GM19239 (cell line): Measurements from ENCODE around the gene PRDM16.

ENCODE experiments used
- DNase-seq: peaks from one replicate; pipeline ENCODE4 v3.0.0; 2011; ENCODE audit warnings: low spot score; ENCODE audit not compliant: insufficient read length
- FAIRE-seq: peaks from 2 replicates; lab custom pipeline; 2011; peaks lifted over from hg19 to GRCh38; lab: Jason Lieb, UNC

The PRDM16 gene

DNA sequence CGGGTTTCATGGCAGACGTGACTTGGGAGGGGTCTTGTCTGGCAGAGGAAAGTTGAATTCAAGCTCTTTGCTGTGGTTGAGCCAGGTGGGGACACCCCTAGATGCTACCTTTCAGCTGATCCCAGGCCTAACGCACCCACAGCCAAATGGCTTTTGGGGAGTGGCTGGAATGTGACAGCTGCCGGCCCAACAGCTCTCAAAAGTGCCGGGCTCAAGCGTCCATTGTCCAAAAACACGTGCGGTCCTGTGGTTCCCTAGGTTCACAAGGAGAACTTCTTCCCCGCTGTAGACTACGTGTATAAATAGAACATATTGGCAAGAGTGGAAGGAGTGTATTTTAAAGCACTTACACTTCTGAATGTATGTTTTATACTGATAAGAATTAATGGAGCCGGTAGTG is 298.4 kb downstream of the PRDM16 start:
- DNase-seq (no peak), FAIRE-seq (no peak)

DNA sequence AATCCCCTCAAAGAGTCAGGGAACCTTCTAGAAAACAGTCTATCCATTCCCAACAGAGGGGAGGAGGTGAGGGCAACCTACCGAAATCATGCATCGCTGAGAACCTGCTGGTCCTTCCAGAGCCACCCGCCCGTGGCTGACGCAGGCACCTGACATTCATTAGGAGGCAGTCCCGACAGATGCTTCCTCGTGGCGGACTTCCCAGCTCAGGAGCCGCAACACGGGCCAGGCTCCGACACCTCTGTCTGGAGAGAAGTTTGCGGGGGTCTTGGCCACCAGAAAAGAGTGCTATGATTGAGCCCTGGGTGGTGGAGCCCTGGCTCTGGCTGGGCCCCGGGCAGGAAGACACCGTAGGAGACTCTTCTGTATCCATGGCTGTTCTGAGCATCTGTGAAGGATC is 299.1 kb downstream of the PRDM16 start:
- DNase-seq (no peak), FAIRE-seq (no peak)

DNA sequence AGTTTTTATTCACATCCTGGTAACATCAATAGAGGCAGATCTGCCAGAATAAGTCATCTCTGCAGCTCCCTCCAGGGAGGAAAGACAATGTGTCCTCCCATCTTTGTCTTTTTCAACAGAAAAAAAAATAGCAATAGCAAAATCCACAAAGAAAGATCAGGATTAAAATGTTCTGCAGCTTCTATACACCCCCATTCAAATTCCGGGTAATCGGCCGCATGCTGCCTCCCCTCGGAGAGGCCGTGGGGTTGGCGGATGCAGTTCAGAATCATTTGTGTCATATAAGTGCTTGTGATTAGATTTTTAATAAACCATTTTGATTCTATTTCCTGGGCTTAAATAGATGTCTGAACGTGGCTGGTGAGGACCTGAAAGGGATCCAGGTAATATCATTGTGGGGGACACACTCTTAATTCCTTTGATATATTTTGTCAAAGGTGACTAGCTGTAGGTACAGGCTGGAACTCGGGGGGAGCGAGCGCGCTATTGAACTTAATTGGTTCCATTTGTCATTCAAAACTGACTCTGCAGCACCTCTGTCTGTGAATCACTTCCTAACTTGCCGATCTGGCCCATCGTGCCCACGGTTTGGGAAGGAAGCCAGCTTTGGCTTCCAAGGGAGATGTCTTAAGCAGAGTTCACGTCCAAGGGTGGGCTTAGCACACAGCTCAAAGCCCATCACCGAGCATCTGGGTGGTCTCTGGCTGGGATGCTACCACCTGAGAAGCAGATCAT is 299.9 kb downstream of the PRDM16 start:
- FAIRE-seq (no peak), DNase-seq (no peak)

DNA sequence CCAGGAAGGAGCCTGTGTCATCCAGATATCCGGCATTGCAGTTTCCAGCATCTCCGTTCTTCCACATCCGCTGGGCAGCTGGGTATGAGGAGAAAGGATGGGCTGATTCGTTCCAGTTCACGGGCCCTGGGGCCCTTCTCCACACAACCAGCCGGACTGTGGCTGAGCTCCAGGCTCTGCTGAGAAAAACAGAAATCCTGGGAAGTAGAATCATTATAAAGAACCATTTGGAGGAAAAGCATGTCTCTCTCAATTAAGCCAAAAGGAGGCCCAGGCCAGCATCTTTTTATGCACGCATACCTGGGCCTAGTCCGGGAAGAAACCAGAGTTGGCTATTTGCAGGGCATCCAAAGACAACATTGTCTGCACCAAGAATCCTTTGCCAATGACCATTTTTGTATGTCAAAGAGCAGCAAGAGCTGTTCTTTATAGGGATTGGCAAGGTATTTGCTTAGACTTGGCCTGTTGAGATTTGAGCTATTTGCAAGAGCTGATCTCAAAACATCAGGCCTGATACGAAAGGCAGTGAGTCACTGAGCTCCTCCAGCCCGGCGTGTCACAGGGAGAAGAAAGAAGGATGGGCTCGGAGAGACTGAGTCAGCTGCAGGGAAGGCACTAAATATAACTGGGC is 300.6 kb downstream of the PRDM16 start:
- DNase-seq (no peak), FAIRE-seq (no peak)

DNA sequence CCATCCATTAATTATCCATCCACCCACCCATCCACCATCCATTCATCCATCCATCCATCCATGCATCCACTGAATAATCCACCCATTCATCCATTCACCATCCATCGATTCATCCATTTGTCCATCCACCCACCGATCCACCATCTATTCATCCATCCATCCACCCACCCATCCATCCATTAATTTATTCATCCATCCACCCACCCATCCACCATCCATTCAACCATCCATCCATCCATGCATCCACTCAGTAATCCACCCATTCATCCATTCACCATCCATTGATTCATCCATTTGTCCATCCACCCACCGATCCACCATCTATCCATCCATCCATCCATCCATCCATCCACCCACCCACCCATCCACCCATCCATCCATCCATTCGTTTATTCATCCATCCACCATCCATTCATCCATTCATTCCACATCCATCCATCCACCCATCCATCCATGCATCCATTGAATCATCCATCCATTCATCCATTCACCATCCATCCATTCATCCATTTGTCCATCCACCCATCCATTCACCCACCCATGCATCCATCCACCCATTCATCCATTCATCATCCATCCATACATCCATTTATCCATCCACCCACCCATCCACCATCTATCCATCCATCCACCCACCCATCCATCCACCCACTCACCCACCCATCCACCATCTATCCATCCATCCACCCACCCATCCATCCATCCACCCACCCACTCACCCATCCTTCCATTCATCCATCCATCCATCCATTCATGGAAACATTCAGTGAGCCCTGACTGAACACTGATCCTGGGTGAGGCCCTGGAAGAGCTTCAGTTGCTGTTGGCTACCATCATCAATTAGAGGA is 302.1 kb downstream of the PRDM16 start:
- DNase-seq = no peak
- no peak for FAIRE-seq

DNA sequence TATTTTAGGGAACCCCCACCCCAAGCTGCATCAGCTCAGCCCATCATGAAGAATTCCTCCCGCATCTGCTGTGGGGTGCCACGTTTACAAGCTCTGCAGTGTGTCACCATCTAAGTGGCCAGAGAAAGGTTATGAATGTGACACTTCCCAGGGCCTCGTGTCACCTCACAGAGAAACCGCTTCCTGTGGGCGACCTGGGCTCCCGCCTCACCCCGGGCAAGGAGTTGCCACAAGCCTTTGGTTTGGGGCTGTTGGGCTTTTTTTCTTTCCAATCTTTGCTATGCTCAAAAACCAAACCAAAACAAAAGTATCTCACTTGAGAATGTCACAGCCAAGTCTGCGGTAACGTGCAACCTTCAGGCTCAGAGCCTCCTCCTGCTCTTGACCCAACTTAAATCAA is 303.3 kb downstream of the PRDM16 start:
- FAIRE-seq = no peak

DNA sequence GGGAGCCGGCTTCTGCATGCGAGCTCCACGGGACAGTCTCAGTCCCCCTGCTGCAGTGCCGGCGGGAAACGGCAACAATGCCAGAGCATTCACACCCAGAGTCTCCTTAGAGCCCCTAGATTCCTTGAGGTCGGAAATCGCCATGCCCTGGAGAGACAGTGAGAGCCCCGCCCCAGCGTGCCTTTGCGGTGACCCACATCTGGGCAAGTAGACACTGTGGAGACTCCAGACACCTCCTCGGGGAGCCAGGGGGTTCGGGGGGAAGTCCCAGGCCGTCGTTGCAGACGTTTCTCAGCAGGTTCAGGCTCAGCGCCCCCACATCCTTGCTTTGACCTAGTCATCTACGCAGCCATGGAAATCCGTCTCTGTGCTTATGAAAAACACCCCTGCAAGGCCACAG is 304.2 kb downstream of the PRDM16 start:
- DNase-seq (no peak), FAIRE-seq (no peak)

More for the DNA sequence above, 303.3 kb downstream of the PRDM16 start:
- DNase-seq = no peak

DNA sequence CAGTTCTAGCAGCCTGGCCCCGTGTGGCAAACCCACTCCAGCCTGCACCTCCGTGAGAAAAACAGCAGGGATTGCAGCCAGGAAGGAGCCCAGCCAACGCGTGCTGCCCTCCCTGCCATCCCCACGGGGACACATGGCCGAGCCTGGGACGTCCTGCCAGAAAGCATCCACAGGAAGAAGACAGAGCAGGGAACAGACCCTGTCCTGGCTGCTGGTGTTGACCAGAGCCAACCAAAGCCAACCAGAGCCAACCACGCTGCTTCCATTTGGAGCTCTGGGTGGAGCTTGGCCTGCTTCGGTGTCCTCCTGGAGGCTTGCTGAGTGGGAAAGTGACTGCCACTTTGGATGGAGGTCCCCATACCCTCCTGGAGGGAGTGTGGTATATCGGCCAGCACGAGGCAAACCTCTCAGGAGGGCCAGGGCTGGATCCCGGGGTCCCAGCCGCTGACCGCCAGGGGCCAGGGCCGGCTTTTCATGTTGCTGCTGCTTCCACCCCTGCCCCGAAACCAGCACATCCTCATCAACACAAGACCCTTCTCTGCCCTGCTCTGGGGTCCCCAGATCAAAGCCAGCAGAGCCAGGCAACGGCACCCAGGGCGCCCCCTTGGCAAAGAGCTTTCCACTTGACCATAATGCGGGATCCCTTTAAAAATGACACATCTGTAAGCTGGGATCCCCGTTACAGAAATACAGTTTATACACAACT is 304.9 kb downstream of the PRDM16 start:
- FAIRE-seq (no peak), DNase-seq (no peak)

DNA sequence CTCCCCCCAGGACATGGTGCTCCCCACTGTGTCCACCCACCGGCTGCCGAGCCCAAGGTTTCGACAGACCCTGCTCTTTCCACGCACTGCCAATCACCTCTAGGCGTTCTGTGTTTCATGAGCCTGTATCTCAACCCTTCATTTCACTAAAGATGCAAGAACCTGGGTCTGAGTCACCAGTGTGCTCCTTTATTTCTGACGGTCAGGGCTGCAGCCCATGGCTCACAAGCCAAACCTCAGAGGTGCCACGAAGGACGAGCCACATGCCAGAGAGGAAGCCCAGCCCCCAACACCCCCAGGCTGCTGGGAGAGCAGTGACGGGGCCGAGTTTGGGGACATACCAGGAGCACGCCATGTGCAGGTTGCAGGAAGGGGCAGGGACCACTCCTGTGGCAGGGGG is 306.2 kb downstream of the PRDM16 start:
- FAIRE-seq (no peak), DNase-seq (no peak)

DNA sequence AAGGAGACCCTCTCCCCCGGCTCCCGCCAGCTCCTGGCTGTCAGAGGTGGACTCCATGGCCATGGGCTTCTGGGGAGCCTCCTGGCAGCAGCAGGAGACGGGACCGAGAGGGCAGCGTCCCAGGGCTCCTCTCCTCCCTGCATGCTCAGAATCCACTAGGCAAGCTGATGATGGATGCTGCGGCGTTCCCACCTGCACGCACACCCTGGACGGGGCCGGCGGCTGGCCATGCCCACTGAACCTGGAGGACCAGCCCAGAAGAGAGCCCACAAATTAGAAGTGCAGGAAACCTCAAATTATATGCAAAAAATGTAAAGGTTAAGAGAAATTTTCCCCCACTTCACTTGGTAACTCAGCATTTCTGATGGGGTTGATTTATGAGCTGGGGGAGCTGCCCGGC is 308.2 kb downstream of the PRDM16 start:
- no peak for FAIRE-seq
- no peak for DNase-seq

DNA sequence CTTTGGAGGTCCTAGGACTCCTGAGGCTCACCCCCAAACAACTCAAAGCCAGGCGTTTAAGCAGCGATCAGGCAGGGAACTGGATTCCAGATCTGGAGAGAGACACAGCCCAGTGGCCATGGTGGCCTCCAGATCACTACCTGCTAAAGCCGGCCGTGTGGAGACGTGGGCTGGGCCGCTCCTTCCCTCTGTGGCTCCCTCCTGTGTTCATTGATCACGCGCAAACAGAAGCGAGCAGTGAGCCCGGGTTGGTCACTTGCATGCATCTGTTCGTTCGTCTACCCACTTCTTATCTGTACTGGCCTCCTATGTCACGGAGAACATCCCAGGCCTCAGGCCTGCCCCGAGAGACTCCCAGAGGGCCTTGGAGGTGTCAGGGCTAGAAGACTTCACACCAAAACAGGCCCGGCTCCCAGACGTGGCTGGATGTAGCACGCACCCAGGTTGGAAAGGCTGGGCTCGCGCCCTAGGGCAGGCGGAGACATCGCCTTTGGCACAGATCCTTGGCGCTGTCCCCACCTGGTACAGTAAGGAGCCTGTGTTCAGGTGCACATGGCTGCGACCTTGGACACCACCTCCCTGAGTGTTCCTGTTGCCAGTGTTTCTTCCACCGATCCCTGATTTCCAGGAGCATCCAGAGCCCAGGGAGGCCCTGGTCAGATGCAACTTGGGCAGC is 308.7 kb downstream of the PRDM16 start:
- DNase-seq = no peak
- FAIRE-seq = no peak

DNA sequence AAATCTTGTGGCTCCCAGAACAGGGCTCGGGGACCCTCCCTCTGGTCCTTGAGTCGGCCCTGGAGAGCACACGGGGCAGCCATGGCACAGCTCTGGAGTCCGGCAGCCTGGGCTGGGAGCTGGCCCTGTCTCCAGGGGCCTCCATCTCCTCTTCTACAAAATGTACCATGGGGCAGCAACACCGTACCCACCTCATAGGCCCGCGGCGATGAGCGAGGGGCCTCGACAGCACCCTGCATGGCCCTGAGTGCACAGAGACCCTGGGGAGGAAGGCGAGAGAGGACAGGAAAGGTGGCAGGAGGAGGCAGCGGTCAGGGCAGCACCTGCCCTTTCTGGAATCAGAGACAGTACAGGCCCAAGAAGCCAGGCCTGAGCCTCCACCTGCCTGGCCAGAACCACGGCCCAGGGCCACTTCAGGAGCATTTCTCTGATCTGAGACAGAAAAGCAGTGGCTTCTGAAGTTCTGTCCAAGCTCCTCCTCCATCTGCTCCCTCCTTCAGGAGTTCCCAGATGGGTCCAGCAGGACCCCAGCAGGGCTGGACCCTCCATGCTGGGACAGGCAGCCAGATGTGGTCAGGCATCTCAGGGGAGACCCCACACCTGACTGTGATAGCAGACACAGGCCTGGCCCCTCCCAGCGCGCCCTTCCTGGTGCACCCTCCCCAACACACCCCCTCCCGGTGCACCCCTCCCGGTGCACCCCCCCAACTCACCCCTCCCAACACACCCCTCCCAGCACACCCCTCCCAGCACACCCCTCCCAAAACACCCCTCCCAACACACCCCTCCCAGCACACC is 309.6 kb downstream of the PRDM16 start:
- DNase-seq (no peak), FAIRE-seq (no peak)

DNA sequence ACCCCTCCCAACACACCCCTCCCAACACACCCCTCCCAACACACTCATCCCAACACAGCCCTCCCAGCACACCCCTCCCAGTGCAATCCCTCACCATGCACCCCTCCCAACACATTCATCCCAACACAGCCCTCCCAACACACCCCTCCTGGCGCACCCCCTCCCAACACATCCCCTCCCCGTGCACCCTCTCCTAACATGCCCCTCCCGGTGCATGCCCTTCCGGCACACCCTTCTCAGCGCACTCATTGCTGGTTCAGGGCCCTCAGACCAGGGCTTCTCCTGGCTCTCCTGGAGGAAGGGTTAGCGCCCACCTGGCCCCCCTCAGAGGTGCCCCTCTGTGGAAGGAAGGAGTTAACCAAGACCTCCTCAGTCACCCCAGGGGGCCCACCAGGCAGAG is 310.9 kb downstream of the PRDM16 start:
- no peak for DNase-seq
- no peak for FAIRE-seq

DNA sequence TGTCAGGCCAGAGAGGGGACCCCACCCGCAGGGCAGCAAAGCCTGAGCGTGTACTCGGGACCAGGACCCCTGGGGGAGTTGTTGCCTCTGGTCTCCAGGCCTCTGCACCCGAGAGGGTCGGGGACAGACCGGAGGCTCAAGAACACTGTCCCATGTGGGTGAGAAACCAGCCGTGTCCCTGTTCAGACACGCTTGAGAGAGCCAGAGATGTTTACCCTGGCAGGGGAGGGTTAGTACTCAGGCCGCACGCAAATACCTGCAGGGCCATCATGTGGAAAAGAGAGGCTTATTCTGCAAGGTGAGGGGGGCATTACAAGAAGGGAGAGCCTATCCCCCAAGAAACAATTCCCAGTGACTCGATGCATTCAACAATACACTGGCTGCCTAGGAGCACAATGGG is 311.5 kb downstream of the PRDM16 start:
- FAIRE-seq (no peak), DNase-seq (no peak)

DNA sequence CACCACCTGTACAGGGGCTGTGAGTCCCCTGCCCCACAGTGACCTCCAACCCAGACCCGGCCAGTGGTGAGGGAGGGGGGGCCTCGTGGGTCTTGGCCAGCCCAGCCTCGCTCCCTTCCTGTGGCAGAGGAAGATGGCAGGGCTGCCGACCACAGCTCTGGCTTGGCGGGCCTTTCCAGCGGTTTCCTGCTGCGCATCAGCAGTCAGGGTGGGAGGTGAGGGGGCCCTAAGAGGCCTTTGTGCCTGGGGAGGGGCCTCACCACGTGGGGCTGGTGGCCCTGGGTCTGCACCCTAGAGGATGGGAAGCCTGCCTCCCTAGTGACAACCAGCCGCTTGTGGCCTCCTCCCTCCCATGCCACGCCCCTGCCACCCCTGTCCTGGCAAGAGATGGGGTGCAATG is 312.9 kb downstream of the PRDM16 start:
- FAIRE-seq = no peak
- no peak for DNase-seq

DNA sequence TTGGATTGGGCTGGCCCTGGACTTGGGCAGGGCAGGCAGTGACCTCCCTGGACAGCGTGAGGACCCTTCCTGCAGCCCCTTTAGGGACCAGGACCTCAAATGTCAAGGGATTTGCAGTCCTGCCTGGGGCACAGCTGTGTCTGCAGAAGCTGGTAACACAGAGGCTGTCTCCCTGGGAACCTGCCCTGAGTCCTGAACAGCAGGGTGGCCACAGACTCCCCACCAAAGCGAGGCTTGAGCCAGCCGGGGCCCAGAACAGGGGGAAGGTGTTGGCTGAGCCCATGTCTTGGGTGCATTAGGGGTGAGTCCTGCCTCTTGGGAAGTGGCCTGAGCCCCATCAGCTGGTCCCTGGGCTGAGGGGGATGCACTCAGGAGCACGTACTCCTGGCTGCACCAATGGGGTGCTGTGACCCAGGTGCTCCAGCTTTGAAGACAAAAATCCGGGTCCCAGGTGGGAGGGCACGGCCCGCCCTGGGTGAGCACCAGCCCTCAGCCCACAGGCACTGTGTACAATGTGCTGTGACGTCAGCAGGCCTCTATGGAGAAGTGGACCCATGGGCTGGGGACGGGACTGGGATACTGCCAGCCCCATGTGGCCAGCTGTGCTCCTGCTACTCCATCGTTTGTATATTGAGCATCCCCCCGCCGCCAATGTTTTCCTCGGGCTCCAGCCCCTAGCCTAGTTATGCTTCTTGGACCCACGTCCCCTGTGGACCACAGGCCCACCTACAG is 313.5 kb downstream of the PRDM16 start:
- DNase-seq (no peak), FAIRE-seq (no peak)

DNA sequence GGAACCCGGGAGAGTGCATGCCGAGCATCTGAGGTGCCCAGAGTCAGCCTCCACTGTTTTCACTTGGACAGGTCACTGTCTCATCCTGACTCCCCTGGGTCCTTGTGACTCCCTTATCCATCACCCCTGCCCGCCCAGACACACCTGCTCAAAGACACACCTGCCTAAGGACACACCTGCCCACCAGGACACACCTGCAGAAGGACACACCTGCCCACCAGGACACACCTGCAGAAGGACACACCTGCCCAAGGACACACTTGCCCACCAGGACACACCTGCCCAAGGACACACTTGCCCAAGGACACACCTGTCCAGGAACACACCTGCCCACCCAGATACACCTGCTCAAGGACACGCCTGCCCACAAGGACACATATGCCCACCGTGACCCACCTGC is 314.7 kb downstream of the PRDM16 start:
- DNase-seq = no peak
- FAIRE-seq = no peak

DNA sequence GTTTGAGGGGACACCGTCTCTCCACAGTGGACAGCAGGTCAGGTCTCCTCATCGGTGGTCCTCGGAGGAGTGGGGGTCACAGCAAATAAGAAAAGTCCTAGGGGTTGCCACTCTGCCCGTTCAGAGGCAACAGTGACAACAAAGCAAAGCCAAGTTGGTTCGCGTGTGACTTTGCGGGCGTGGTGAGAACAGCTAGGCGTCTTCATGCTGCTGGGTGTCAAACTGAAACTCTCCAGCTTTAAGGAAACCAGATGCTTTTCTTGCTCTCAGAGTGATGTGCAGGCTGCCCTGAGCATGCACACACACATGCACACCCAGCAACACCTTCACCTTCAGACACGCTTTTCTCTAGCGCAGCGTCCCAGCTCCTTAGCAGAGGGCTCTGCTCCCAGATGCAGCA is 315.4 kb downstream of the PRDM16 start:
- no peak for FAIRE-seq
- no peak for DNase-seq
